HG02973 (cell line): ENCODE measurements around the gene ZSCAN4.

Experiments used
- ATAC-seq: cut with Tn5 transposase; IDR thresholded peaks from one replicate; pipeline ENCODE4 v1.9.1; 2021; ENCODE audit warnings: moderate library complexity; ENCODE audit not compliant: unreplicated experiment

Gene ZSCAN4

DNA sequence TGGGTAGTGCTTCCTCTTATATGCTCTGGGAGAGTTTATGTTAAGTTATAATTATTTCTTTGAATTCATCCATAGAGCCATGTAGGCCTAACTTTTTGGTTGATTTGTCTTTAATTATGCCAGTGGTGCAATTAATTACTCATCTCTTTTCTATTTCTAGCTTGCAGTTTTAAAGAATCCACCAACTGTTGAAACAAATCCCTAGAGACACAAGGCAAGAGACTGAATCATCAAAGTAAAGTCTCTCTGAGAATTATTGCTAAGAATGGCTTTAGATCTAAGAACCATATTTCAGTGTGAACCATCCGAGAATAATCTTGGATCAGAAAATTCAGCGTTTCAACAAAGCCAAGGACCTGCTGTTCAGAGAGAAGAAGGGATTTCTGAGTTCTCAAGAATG is 7.1 kb downstream of the ZSCAN4 start:
- no peak for ATAC-seq

DNA sequence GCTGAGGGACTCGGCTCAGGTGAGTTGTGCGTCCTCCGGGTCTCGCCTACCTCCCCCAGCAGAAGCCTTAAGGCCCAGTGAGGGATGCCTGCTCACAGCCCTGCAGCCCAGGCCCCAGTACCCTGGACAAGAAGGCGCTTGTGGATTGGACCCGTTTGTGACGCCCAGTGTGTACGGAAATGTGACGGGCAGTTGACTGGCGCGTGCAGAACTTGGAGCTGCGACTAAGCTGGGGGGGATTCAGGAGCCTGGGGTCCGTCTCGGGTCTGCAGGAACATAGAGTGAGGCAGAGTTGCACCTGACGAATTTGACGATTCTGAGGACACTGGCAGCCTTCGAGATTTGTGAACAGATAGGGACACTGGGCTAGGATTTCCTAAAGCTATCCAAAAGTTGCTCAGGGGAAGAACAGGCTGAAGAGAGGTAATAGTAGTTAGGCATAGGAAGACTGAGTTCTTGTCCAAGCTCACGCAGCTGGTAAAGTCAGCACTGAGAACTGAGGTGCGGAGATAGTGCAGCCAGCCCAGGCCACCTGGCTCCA is 13.6 kb downstream of the ZSCAN4 start:
- ATAC-seq, result no peak

DNA sequence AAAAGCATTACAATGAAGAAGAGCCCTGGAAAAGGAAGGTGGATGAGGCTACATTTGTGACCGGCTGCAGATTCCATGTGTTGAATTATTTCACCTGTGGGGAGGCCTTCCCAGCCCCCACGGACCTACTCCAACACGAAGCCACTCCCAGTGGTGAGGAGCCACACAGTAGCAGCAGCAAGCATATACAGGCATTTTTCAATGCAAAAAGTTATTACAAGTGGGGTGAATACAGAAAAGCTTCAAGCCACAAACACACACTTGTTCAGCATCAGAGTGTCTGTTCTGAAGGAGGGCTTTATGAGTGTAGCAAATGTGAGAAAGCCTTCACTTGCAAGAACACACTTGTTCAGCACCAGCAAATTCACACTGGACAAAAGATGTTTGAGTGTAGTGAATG is 18.0 kb downstream of the ZSCAN4 start:
- ATAC-seq, result no peak

DNA sequence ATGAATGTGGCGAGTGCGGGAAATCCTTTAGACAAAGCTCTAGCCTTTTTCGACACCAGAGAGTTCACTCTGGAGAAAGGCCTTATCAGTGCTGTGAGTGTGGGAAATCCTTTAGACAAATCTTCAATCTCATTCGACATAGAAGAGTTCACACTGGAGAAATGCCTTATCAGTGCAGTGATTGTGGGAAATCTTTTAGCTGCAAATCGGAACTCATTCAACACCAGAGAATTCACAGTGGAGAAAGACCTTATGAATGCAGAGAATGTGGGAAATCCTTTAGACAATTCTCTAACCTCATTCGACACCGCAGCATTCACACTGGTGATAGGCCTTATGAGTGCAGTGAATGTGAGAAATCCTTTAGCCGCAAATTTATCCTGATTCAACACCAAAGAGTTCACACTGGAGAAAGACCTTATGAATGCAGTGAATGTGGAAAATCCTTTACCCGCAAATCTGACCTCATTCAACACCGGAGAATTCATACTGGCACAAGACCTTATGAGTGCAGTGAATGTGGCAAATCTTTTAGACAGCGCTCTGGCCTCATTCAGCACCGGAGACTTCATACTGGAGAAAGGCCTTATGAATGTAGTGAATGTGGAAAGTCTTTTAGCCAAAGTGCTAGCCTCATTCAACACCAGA is 18.8 kb downstream of the ZSCAN4 start:
- ATAC-seq, result no peak

DNA sequence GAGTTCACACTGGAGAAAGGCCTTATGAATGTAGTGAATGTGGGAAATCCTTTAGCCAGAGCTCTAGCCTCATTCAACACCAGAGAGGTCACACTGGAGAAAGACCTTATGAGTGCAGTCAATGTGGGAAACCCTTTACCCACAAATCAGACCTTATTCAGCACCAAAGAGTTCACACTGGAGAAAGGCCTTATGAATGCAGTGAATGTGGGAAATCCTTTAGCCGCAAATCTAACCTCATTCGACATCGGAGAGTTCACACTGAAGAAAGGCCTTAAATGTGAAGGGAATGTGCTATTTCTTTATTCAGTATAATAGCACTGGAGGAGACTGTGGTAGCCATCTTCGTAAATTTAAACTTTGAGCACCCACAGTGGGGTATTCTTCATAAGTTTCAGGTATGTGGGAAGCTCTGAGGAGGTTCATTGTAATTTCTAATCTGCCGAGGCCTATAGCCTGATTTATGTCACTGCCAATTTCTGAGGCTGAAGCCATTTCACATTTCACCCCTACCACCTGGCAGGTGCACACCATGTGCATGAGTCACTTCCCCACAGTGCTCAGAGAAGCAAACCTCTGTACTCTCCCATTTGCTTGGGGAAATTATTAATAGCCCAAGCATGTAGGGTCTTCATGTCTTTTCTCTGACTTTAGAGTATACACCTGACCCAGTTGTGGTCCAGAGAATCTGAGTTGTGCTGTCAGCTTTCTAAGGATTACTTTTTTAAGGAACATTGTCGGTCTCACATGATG is 19.5 kb downstream of the ZSCAN4 start:
- ATAC-seq, result no peak

DNA sequence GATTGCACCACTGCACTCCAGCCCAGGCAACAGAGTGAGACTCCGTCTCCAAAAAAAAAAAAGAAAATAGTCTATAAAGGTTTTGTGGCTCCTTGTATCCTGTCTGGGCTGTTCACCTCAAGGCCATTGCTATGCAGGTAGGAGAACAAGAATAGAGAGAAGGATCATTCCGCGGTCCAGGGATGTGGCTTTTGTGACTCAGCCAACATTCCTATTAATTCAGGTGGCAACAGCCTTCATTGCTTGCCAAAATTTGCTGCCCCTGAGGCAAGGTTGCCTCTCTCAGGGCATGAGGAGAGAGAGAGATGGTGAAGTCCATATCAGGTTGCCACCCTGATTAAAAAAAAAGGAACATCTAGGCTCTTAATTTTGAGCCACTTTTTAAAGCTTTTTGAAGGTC is 21.0 kb downstream of the ZSCAN4 start:
- ATAC-seq, result no peak

DNA sequence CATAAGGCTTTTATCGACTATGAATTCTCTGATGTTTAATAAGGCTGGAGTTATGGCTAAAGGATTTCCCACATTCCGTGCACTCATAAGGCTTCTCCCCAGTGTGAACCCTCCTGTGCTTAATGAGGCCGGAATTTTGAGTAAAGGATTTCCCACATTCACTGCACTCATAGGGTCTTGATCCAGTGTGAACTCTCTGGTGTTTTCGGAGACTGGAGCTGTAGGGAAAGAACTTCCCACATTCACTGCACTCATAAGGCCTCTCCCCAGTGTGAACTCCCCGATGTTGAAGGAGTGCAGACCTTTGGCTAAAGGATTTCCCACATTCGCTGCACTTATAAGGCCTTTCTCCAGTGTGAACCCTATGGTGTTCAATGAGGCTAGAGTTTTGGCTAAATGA is 32.9 kb downstream of the ZSCAN4 start:
- ATAC-seq, result no peak

DNA sequence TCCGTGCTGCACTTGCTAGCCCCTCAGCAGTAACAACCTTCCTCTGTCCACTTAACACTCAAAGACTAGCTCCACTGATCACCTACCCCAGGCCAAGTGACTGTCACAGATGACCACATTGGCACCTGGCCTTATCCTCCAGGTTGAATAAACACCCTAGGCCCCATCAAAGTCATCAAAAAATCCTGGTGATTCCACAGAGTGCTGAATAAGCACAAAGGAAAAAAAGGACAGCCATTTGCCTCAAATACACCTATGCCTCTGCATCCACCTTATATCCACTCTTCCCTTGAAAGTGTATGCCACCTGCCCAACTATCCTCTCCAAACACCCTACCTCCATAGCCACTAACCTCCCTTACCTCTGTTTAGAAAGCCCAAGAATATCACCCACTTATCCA is 37.6 kb downstream of the ZSCAN4 start:
- no peak for ATAC-seq

DNA sequence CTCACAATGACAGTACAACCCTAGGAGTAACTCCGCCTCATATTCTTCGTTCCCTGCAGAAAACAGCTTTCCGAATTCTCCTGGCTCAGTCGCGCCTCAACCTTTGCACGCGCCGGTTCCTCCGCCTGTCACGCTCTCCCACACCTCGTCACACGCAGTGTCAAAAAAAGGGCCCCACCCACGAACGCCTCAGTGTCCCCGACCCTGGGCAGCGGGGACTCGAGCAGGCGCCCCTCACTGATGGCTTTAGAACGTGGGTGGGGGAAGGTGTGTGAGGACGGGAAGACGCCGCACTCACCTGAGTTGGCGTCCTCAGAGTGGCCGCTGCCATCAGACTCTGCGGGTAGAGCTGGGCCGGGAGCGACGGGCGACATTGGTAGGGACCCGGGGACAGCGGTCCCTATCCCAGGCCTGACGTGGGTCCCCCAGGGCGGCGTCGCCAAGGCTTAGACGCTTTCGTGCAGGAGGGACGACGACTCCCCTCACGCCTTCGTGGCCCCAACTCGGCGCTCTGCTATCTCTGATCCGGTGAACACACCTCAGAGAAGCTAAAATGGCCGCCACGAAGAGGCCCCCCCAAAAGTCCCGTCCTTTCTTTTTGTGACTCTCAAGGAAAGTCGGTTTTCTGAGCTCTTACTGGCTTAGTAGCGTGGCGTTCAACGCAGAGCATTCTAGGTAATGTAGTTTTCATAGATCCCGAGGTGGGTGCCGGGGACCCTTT is 40.1 kb downstream of the ZSCAN4 start, which contains the start of gene ZNF154:
ZNF154 (minus strand) TSS at position 564 of the 721 bp plus-strand sequence; CDS start at position 331, 233 bp downstream.
- no peak for ATAC-seq

DNA sequence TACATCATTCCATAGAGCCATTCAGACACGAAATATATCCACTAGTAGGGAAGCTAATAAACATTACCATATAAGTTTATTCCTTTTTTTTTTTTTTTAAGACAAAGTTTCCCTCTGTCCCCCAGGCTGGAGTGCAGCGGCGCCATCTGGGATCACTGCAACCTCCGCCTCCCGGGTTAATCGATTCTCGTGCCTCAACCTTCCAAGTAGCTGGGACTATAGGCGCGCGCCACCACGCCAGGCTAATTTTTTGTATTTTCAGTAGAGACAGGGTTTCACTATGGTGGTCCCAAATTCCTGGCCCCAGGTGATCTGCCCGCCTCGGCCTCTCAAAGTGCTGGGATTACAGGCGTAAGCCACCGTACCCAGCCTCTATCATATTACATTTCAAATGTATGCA is 40.9 kb downstream of the ZSCAN4 start:
- ATAC-seq, result no peak

DNA sequence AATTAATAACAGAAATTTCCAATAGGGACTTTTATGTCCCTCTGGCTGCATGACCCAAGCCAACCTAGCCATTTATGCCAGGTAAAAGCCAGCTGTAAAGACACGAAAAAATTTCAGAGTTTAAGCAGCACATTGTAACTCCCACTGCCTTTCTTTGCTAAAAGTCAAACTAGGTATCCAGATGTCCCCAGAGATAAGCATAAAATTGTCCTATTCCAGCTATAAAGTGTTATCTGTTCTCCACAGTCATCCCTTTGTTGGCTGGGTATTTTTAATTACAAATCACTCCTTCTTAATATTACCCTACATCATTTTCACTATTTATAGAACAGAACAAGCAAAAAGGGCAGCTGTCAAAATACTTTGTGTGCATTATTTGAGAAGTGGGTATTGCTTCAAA is 43.5 kb downstream of the ZSCAN4 start:
- ATAC-seq, result no peak

DNA sequence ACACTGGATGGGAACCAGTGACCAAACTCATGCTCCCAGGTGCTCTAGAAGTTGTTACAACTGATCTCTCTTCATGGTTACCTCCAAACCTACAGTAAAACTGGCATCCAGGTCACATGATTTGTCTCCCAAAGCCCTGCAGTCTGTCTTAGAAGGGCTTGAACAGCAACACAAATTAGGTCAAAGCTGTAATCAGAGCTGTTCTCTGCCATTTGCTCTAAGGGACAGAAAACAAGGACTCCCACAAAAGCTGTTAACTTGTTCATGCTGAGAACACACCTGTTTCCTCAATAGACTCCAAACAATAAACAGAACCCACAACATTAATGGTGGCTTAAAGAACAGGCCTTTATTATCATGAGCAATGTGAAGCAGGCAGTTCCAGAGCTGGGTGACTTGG is 50.7 kb downstream of the ZSCAN4 start:
- no peak for ATAC-seq

DNA sequence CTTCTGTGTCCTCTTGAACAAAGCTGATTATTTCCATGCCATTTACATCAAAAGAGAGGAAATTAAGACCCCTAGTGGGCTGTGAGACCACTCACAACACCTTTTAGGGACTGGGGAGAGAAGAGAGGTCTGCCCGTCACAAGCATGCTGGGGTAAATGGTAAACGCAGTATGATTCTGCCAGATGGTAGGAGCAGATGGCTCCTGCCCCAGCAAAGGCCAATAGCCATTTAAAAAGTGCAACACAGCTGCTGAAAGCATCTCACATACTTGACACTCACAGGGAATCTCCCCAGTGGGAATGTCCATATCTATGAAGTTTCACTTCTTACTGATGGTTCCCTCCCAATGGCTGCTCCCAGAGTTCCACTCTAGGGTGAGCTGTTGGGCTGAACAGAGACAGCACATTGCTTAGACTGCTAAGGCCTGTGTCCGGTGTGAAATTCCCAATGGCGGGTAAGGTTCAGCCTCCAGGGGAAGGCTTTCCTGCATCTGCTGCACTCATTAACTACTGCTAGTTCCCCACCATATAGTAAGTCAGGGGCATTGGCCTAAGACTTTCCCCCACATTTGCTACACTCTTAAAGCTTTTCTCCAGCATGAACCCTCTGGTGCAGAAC is 51.3 kb downstream of the ZSCAN4 start:
- no peak for ATAC-seq

DNA sequence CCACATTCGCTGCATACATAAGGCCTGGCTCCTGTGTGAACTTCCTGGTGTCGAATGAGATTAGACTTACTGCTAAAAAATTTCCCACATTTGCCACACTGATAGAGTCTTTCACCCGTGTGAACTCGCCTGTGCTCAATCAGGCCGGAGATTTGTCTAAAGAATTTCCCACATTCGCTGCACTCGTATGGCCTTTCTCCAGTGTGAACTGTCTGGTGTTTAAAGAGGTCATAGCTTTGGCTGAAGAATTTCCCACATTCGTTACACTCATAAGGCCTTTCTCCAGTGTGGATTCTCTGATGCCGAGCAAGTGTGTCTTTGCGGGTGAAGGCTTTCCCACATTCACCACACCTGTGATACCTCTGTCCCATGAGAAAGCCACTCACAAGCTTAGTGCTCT is 52.1 kb downstream of the ZSCAN4 start:
- ATAC-seq, result no peak
